Rectal smooth muscle tissue (tissue), 1 donor: ENCODE measurements around the gene WLS.
A peak's percentile ranks its signal among the peaks of the same experiment; 100 is the strongest.

Experiments used
- H3K27ac ChIP-seq: one replicate; pipeline ENCODE4 v1.7.0; 2013; ENCODE audit warnings: low read depth, low read length, inconsistent platforms
- H3K27me3 ChIP-seq: one replicate; pipeline ENCODE4 v1.7.0; 2013; ENCODE audit warnings: low read length; ENCODE audit not compliant: control insufficient read depth, insufficient read depth
- H3K36me3 ChIP-seq: one replicate; pipeline ENCODE4 v1.7.0; 2013; ENCODE audit warnings: low read length; ENCODE audit not compliant: control insufficient read depth, insufficient read depth
- H3K4me1 ChIP-seq: one replicate; pipeline ENCODE4 v1.7.0; 2013; ENCODE audit warnings: low read length; ENCODE audit not compliant: control insufficient read depth, insufficient read depth
- H3K4me3 ChIP-seq: one replicate; pipeline ENCODE4 v1.7.0; 2013; ENCODE audit warnings: low read length
- H3K9ac ChIP-seq: one replicate; pipeline ENCODE4 v1.7.0; 2013; ENCODE audit warnings: low read length

WLS gene

GRCh38 chr1:68188644-68189340 lies 43.5 kb downstream of the WLS start:
- H3K27ac ChIP-seq: peak overlapping the region; percentile 67
- H3K4me3 ChIP-seq: no peak overlapping the region
- no peak overlapping the region for H3K9ac ChIP-seq
- H3K4me1 ChIP-seq: peaks cover 4% of the 10 kb centered on the region
- H3K36me3 ChIP-seq: peaks cover 4% of the 10 kb centered on the region
- H3K27me3 ChIP-seq: no peaks in the 10 kb centered on the region

DNA sequence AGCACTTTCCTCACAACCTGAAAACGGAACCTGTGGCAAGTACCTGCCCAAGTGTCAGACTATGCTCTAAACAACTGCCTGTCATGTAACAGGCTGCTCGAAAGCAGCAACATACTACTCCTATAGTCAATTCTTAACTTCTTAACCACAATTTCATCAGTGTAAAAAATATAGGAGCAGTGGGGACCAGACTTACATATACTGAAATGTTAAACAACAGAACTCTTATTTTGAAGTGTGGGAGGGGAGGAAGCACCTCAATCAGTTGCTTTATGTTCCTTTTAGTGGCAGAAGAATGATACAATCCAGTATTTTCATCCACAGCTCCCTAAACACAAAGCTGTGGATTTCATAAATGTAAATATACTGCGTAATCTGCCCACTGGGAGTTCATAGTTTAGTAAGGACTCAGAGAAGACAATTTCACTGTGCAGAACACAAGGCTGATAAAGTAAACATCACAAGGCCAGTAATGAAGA lies 44.2 kb downstream of the WLS start:
- H3K27ac ChIP-seq: peak overlapping the region; percentile 67
- H3K4me1 ChIP-seq: peaks cover 4% of the 10 kb centered on the region
- H3K9ac ChIP-seq: no peak overlapping the region
- H3K4me3 ChIP-seq: no peak overlapping the region
- H3K36me3 ChIP-seq: peaks cover 4% of the 10 kb centered on the region
- H3K27me3 ChIP-seq: no peaks in the 10 kb centered on the region

- peaks cover 4% of the 10 kb centered on the region for H3K4me1 ChIP-seq
Observed at GRCh38 chr1:68185743-68186142, 46.6 kb downstream of the WLS start.

DNA sequence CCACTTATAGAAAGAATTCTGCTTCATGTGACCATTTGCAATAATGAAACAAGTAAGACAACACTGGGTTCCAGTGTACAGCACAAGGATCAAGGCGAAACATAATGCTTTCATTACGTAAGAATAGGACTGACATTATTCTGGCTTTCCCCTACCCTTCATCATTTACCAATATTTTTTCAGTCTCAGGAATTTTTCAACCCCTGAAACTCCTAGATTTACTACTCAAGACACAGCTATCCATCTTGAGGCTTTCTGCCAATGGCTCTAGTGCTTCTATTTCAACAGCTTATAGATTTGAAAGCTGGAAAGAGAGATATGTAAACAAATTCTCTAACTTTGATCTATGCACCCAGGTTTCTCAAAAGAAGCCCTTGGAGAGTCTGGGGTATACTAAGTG lies 48.4 kb downstream of the WLS start:
- Histone ChIP-seq H3K9ac (no peak overlapping the region), H3K27ac (no peak overlapping the region), H3K27me3 (no peaks in the 10 kb centered on the region), H3K4me1 (peaks cover 4% of the 10 kb centered on the region), H3K36me3 (no peaks in the 10 kb centered on the region), H3K4me3 (no peak overlapping the region)

More at GRCh38 chr1:68185743-68186142, 46.6 kb downstream of the WLS start:
- Histone ChIP-seq H3K9ac (no peak overlapping the region), H3K4me3 (no peak overlapping the region), H3K36me3 (peaks cover 4% of the 10 kb centered on the region), H3K27me3 (no peaks in the 10 kb centered on the region), H3K27ac (no peak overlapping the region)

DNA sequence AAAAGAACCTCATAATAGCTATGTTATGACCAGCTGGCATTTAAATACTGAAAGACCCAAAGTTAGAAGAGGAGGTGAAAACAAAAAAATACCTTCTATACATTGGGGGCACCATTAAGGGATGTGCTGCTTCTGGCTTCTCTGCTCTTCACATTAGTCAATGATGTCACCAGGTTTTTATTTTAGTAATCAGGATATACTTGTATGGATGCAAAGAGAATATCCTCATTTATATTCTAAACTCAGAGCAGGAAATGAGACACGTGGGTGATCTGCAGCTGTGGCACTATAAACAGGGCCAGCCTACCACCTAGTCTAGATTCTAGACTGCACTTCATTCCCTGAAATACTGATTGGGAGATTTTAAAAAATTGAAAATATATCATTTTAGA lies 51.2 kb downstream of the WLS start:
- H3K4me1 ChIP-seq: peaks cover 6% of the 10 kb centered on the region
- no peak overlapping the region for H3K9ac ChIP-seq
- H3K36me3 ChIP-seq: no peaks in the 10 kb centered on the region
- no peaks in the 10 kb centered on the region for H3K27me3 ChIP-seq
- no peak overlapping the region for H3K27ac ChIP-seq
- H3K4me3 ChIP-seq: no peak overlapping the region

DNA sequence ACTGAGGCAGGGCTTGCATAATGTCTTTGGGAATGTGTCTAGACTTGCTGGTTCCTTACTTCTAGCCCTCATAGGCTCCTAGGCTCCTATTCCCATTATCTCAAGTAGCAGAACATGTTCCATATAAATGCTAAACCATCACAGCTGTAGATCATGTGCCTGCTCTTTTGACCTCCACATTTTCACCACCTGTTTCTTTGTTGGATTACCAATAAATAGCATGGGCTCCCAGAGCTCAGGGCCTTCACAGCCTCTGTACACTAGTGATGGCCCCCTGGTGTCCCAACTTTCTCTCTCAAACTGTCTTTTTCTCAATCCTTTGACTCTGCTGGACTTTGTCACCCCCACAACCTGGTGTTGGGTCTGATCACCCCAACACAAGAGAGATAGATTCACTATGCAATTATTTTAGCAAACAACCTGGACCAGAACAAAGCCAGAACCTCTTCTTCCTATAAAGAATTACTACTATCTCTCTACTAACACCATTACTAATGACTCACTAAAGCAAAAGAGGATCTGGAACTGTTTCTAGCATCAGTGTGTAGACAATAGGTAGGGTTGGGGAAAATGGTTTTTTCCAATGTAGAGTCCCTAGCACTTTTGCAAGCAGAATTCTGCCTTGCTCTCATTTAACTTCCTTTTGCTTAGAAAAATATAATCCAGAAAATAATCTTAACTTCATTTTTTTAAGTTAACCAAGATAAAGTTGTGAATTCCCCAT lies 51.7 kb downstream of the WLS start:
- no peaks in the 10 kb centered on the region for H3K36me3 ChIP-seq
- peaks cover 12% of the 10 kb centered on the region for H3K4me1 ChIP-seq
- H3K9ac ChIP-seq: no peak overlapping the region
- no peak overlapping the region for H3K4me3 ChIP-seq
- H3K27ac ChIP-seq: no peak overlapping the region
- no peaks in the 10 kb centered on the region for H3K27me3 ChIP-seq

- H3K4me3 ChIP-seq: no peak overlapping the region
- H3K4me1 ChIP-seq: peaks cover 24% of the 10 kb centered on the region
- H3K27me3 ChIP-seq: no peaks in the 10 kb centered on the region
- H3K36me3 ChIP-seq: no peaks in the 10 kb centered on the region
- no peak overlapping the region for H3K9ac ChIP-seq
- H3K27ac ChIP-seq: peak overlapping the region; percentile 6
Observed at GRCh38 chr1:68178821-68179490, 53.4 kb downstream of the WLS start.

DNA sequence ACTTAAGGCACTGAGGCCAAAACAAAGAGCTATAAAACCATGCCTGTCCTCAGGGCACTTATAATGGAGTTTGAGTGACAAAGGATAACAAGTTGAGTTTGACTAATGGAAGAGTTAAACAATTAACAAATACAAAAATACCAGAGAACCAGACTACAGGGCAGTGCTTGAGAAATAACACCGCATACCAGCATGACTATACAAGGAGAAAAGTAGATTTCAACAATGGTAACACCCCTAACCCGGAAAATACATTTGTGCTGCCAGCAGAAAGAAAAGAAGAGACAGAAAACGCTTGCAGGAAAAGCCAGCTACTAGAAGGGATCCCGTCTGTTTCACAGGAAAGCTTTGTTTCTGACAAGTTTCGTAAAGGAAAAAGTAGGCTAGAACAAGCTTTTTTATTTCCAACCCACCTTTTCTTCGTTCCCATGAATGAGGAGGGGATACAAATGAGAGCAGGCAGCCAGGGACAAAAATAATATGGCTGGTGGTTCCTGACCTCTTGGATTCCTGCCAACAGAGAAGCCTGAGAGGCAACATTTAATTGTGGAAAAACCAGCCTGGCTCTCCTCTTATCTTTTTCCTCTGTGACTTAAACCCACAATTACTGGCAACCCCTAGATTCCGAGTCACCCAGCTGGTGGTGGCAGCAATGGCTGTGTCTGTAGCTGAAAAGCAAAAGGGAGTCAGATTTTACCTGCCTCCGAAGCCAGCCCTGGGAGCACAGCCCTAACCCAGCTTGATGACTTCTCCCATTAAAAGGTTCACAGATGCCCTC lies 56.5 kb downstream of the WLS start:
- Histone ChIP-seq H3K4me1 (peaks cover 36% of the 10 kb centered on the region), H3K27ac (peak overlapping the region; percentile 56), H3K27me3 (no peaks in the 10 kb centered on the region), H3K36me3 (no peaks in the 10 kb centered on the region), H3K9ac (no peak overlapping the region), H3K4me3 (no peak overlapping the region)

GRCh38 chr1:68174738-68175113 lies 57.6 kb downstream of the WLS start:
- Histone ChIP-seq H3K9ac (no peak overlapping the region), H3K27ac (peak overlapping the region; percentile 75), H3K36me3 (no peaks in the 10 kb centered on the region), H3K4me1 (peaks cover 36% of the 10 kb centered on the region), H3K4me3 (no peak overlapping the region), H3K27me3 (no peaks in the 10 kb centered on the region)

DNA sequence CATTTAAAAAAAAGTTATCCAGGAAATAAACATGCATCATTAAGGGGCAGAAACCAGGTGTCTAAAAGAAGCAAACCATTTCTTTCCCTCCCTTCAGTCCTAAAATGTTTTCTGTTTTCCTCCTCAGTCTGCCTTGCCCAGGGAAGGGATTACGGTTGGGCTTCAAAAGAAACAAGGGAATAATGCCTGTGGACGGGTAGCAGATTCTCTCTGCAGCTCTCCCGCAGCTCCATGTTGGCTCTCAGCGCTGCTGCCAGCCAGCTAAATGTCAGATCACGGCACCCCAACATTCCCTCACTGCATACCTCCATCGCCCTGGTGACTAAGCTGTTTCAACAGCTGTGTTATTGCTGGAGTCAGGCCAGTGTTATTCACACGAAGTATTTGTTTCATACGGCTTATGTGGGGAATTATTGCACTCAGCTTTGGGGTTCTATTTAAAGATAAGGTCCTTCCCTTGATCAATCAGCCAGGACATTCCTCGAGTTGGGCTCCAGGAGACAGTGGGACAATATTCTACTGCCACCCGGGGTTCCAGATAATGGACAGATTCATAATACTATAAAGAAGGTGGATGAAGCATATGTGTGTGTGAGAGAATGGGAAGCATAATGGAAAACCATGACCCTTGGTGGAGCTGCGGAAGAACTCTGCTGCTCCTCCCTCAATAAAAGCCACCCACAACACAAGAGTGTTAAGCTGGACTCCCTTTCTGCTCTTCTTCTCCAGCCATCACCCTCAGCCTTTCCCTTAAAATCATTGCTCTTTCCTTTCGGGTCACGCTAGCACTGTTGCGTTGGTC lies 58.2 kb downstream of the WLS start:
- Histone ChIP-seq H3K4me3 (peak overlapping the region; percentile 21), H3K4me1 (peaks cover 36% of the 10 kb centered on the region), H3K9ac (no peak overlapping the region), H3K27ac (peak overlapping the region; percentile 75), H3K27me3 (no peaks in the 10 kb centered on the region), H3K36me3 (no peaks in the 10 kb centered on the region)

GRCh38 chr1:68173283-68173935 lies 58.9 kb downstream of the WLS start:
- H3K27me3 ChIP-seq: no peaks in the 10 kb centered on the region
- H3K9ac ChIP-seq: no peak overlapping the region
- no peaks in the 10 kb centered on the region for H3K36me3 ChIP-seq
- H3K4me1 ChIP-seq: peaks cover 36% of the 10 kb centered on the region
- H3K4me3 ChIP-seq: no peak overlapping the region
- H3K27ac ChIP-seq: peak overlapping the region; percentile 75
